HG03378 (cell line): Measurements from ENCODE around the gene NARS2.
"Not testable (repeated sequence)": the region's sequence is repeated elsewhere in the genome, so short reads cannot be mapped to it uniquely, and the experiment has no call there.

Experiments
- ATAC-seq: cut with Tn5 transposase; IDR thresholded peaks from one replicate; pipeline ENCODE4 v1.9.1; 2021; ENCODE audit warnings: mild to moderate bottlenecking, moderate library complexity; ENCODE audit not compliant: unreplicated experiment

The NARS2 gene

GRCh38 chr11:78574386-78575381 lies at the start of gene NARS2:
Gene NARS2 (minus strand): TSS chr11:78574864. CDS start chr11:78574488, 376 bp downstream.
- ATAC-seq: peak; percentile 84

- no peak for ATAC-seq
These were observed 48.0 kb upstream of the NARS2 start for GRCh38 chr11:78622666-78623065.

GRCh38 chr11:78620159-78620558 lies 45.5 kb upstream of the NARS2 start:
- ATAC-seq: no peak

- ATAC-seq: no peak
These were observed 41.1 kb upstream of the NARS2 start for GRCh38 chr11:78615724-78616123.

GRCh38 chr11:78613378-78613813 lies 38.7 kb upstream of the NARS2 start:
- no peak for ATAC-seq

GRCh38 chr11:78612721-78613377 lies 38.2 kb upstream of the NARS2 start:
- no peak for ATAC-seq

- ATAC-seq: not testable (repeated sequence)
These were observed 34.7 kb upstream of the NARS2 start for GRCh38 chr11:78609321-78609720.

GRCh38 chr11:78607696-78608095 lies 33.0 kb upstream of the NARS2 start:
- ATAC-seq: no peak

GRCh38 chr11:78606667-78607066 lies 32.0 kb upstream of the NARS2 start:
- ATAC-seq: no peak

GRCh38 chr11:78605296-78605695 lies 30.6 kb upstream of the NARS2 start:
- ATAC-seq: no peak

- ATAC-seq: no peak
These were observed 29.1 kb upstream of the NARS2 start for GRCh38 chr11:78603792-78604191.

- ATAC-seq: not testable (repeated sequence)
These were observed 28.1 kb upstream of the NARS2 start for GRCh38 chr11:78602771-78603170.

- not testable (repeated sequence) for ATAC-seq
These were observed 26.4 kb upstream of the NARS2 start for GRCh38 chr11:78601066-78601465.

- not testable (repeated sequence) for ATAC-seq
These were observed 22.9 kb upstream of the NARS2 start for GRCh38 chr11:78597579-78597978.

GRCh38 chr11:78595436-78596130 lies 20.9 kb upstream of the NARS2 start:
- ATAC-seq: no peak

GRCh38 chr11:78594814-78595213 lies 20.1 kb upstream of the NARS2 start:
- ATAC-seq: no peak

- no peak for ATAC-seq
These were observed 13.9 kb upstream of the NARS2 start for GRCh38 chr11:78588517-78588916.

- ATAC-seq: no peak
These were observed 12.8 kb upstream of the NARS2 start for GRCh38 chr11:78587446-78587845.

GRCh38 chr11:78586452-78587046 lies 11.9 kb upstream of the NARS2 start:
- ATAC-seq: no peak

- no peak for ATAC-seq
These were observed 9.2 kb upstream of the NARS2 start for GRCh38 chr11:78583889-78584288.

- no peak for ATAC-seq
These were observed 2.8 kb upstream of the NARS2 start for GRCh38 chr11:78577495-78577894.
